ENCODE measurements around the gene ARFGAP3. TPM values are rescaled to one million over a fixed set of nuclear protein-coding genes. Genes with fewer than 3 reads are reported as not detected.
A peak's percentile ranks its signal among the peaks of the same experiment; 100 is the strongest.
"Not testable (repeated sequence)": the region's sequence is repeated elsewhere in the genome, so short reads cannot be mapped to it uniquely, and the experiment has no call there.

ARFGAP3 gene
- total RNA-seq, 2 experiments from 2014 or later: 27.1 to 27.2 TPM

GRCh38 chr22:42786606-42787356 lies 70.3 kb downstream of the ARFGAP3 start:
- POLR2A ChIA-PET: interaction anchor here (0.6 kb wide), 1 partner anchor 47 kb away, joined by 3 read pairs; no protein-coding TSS in a partner anchor
- no peaks in the 10 kb centered on the region for H3K4me1 Mint-ChIP-seq (ENCODE audit: low read depth)

DNA sequence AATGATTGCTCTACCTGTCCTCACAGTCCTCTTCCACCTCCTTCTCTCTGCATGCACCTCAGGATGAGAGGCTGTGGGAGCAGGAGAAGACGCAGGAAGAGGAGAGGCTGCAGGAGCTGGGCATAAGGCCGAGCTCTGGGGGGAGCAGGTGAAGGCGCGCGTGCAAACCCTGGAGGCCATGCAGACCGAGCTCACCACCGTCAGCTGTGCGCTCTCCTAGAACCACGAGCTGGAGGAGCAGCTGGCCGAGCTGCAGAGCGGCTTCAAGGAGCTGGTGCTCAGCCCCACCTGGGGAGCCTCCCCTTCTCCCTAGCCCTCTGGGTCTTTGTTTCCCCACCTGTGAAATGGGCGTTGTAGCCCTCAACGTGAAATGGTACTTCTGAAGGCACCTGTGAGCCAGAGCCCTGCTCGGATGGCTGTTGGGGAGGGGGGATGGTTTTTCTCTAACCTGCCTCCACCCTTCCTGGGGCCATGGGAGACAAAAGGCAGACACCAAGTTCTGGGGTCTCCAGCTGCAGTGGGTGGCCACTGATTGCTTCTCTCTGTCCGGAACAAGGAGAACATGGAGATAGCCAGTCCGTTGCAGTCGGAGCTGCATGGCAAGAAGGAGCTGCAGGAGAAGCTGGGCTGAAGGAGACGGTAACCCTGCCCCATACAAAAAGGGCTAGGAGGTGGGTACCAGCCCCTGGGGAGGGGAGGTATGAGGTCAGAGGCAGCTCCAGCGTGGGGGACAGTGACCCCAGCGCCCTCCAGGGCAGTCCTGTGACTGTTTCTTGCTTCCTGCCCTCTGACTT lies 71.2 kb downstream of the ARFGAP3 start:
- no peak overlapping the region for H3K4me3 Mint-ChIP-seq
- CTCF ChIA-PET: interaction anchor here (1.3 kb wide), 1 partner anchor 248 kb away, joined by 3 read pairs; no protein-coding TSS in a partner anchor
- intact Hi-C loops (cut with micrococcal nuclease): loop anchor here (10.0 kb wide), 2 partner anchors 69 to 239 kb away; partner anchors contain the start of gene ARFGAP3

More at GRCh38 chr22:42786606-42787356, 70.3 kb downstream of the ARFGAP3 start:
- Mint-ChIP-seq H3K36me3 (ENCODE audit: low read depth) (no peaks in the 10 kb centered on the region), H3K9me3 (no peaks in the 10 kb centered on the region), H3K27me3 (no peaks in the 10 kb centered on the region), H3K27ac (no peak overlapping the region), H3K4me3 (no peak overlapping the region)
- CTCF ChIA-PET: interaction anchor here (1.1 kb wide), 1 partner anchor 247 kb away, joined by 4 read pairs; no protein-coding TSS in a partner anchor
- ATAC-seq (no peak), DNase-seq (no peak)
- intact Hi-C loops (cut with micrococcal nuclease): loop anchor here (10.0 kb wide), 2 partner anchors 68 to 238 kb away; partner anchors contain the start of gene ARFGAP3
- TF ChIP-seq, protein P1, sequence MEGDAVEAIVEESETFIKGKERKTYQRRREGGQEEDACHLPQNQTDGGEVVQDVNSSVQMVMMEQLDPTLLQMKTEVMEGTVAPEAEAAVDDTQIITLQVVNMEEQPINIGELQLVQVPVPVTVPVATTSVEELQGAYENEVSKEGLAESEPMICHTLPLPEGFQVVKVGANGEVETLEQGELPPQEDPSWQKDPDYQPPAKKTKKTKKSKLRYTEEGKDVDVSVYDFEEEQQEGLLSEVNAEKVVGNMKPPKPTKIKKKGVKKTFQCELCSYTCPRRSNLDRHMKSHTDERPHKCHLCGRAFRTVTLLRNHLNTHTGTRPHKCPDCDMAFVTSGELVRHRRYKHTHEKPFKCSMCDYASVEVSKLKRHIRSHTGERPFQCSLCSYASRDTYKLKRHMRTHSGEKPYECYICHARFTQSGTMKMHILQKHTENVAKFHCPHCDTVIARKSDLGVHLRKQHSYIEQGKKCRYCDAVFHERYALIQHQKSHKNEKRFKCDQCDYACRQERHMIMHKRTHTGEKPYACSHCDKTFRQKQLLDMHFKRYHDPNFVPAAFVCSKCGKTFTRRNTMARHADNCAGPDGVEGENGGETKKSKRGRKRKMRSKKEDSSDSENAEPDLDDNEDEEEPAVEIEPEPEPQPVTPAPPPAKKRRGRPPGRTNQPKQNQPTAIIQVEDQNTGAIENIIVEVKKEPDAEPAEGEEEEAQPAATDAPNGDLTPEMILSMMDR (IDR thresholded peaks at IDR 0.05): no peak

GRCh38 chr22:42782306-42782705 lies 74.8 kb downstream of the ARFGAP3 start:
- POLR2A ChIA-PET; H3K36me3 Mint-ChIP-seq (ENCODE audit: low read depth); H3K9me3 Mint-ChIP-seq; ATAC-seq; DNase-seq; H3K4me3 Mint-ChIP-seq; H3K27me3 Mint-ChIP-seq; H3K4me1 Mint-ChIP-seq (ENCODE audit: low read depth); H3K27ac Mint-ChIP-seq: not testable (repeated sequence)
- intact Hi-C loops (cut with micrococcal nuclease): loop anchor here (10.0 kb wide), 2 partner anchors 72 to 242 kb away; partner anchors contain the start of gene ARFGAP3
- CTCF ChIA-PET: interaction anchor here (2.0 kb wide), 1 partner anchor 51 kb away, joined by 5 read pairs; no protein-coding TSS in a partner anchor

More for the DNA sequence above, 71.2 kb downstream of the ARFGAP3 start:
- POLR2A ChIA-PET: no interaction called here
- Mint-ChIP-seq H3K27ac (no peak overlapping the region), H3K4me1 (ENCODE audit: low read depth) (no peaks in the 10 kb centered on the region), H3K27me3 (no peaks in the 10 kb centered on the region), H3K36me3 (ENCODE audit: low read depth) (no peaks in the 10 kb centered on the region), H3K9me3 (no peaks in the 10 kb centered on the region)
- DNase-seq (no peak), ATAC-seq (no peak)
- TF ChIP-seq, protein P1 (IDR thresholded peaks at IDR 0.05): no peak

- TF ChIP-seq, protein P1 (IDR thresholded peaks at IDR 0.05): peak; percentile 74
- Mint-ChIP-seq H3K4me3 (no peak overlapping the region), H3K4me1 (ENCODE audit: low read depth) (no peaks in the 10 kb centered on the region), H3K9me3 (no peaks in the 10 kb centered on the region), H3K27ac (no peak overlapping the region), H3K36me3 (ENCODE audit: low read depth) (no peaks in the 10 kb centered on the region), H3K27me3 (no peaks in the 10 kb centered on the region)
- intact Hi-C loops (cut with micrococcal nuclease): loop anchor here (10.0 kb wide), 2 partner anchors 75 to 245 kb away; partner anchors contain the start of gene ARFGAP3
- ChIA-PET CTCF (interaction anchor here (0.7 to 2.0 kb wide), 12 partner anchors 10 to 280 kb away, joined by 3 to 6 read pairs (median 4); no protein-coding TSS in a partner anchor), POLR2A (no interaction called here)
- DNase-seq (peak; percentile 69), ATAC-seq (peak; percentile 68)
These were observed 77.0 kb downstream of the ARFGAP3 start for GRCh38 chr22:42780070-42780540.

DNA sequence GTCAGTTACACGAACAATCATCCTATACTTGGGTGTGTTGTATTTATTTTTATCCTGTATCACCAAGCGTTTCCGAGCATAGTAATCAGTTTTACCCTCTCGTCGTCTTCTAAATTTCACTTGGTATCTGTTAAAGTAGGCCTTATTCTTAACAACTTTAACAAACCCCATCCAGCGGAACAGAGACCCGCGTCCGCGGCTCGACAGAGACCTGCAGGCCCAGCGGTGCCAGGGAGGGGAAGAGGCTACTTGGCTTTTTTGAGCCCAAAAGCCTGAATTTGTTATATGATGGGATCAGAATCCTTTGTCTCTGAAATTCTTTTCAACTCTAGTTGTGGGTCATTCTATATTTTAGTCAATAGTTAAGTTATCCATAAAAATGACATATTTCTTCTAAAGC lies 79.9 kb downstream of the ARFGAP3 start:
- Mint-ChIP-seq H3K27ac (no peak overlapping the region), H3K9me3 (no peaks in the 10 kb centered on the region), H3K36me3 (ENCODE audit: low read depth) (no peaks in the 10 kb centered on the region), H3K27me3 (no peaks in the 10 kb centered on the region), H3K4me1 (ENCODE audit: low read depth) (no peaks in the 10 kb centered on the region), H3K4me3 (no peak overlapping the region)
- no peak for DNase-seq
- no peak for ATAC-seq
- POLR2A ChIA-PET: no interaction called here
- CTCF ChIA-PET: no interaction called here
- TF ChIP-seq, protein P1 (IDR thresholded peaks at IDR 0.05): no peak
- intact Hi-C loops (cut with micrococcal nuclease): no loop called here
